GM12891 (cell line): Measurements from ENCODE around the gene HAGH.

Source experiments
- POLR2A ChIP-seq: IDR thresholded peaks from 2 replicates; pipeline ENCODE4 v1.6.1; 2011; ENCODE audit warnings: low read depth, low read length, control low read depth
- POLR2AphosphoS5 ChIP-seq: IDR thresholded peaks from 2 replicates; pipeline ENCODE4 v1.6.1; 2011; ENCODE audit warnings: low read depth, low read length, control low read depth

GRCh38 chr16:1769402-1770300 lies 57.0 kb downstream of the HAGH start:
- TF ChIP-seq POLR2A: peak; percentile 66
- no peak; the same call in 1 of the 2 replicates for TF ChIP-seq POLR2AphosphoS5
